ENCODE results near the gene MTA1.

The MTA1 gene

GRCh38 chr14:105378873-105379685 is 40.5 kb upstream of the MTA1 start:
- no peak for TF ChIP-seq CTCF (conservative IDR thresholded peaks at IDR 0.05; ENCODE audit: low read depth)
- CTCF ChIA-PET = no interaction called here
- DNase-seq (ENCODE audit: low spot score) = no peak
- POLR2A ChIA-PET (ENCODE audit: low non-redundant PET) = interaction anchor here (0.6 kb wide), 1 partner anchor 16 kb away, joined by 3 read pairs; no protein-coding TSS in a partner anchor
- no peak overlapping the region for H3K27ac ChIP-seq

GRCh38 chr14:105379946-105380345 is 39.7 kb upstream of the MTA1 start:
- DNase-seq (ENCODE audit: low spot score) = no peak
- TF ChIP-seq CTCF (conservative IDR thresholded peaks at IDR 0.05; ENCODE audit: low read depth) = no peak
- POLR2A ChIA-PET (ENCODE audit: low non-redundant PET) = no interaction called here
- CTCF ChIA-PET = no interaction called here
- no peak overlapping the region for H3K27ac ChIP-seq

- no peak for DNase-seq (ENCODE audit: low spot score)
- H3K27ac ChIP-seq = no peak overlapping the region
- ChIA-PET POLR2A (ENCODE audit: low non-redundant PET) (no interaction called here), CTCF (interaction anchor here (1.3 kb wide), 1 partner anchor 109 kb away, joined by 4 read pairs; no protein-coding TSS in a partner anchor)
- TF ChIP-seq CTCF (conservative IDR thresholded peaks at IDR 0.05; ENCODE audit: low read depth) = no peak
These were observed 38.9 kb upstream of the MTA1 start for GRCh38 chr14:105380756-105381155.

GRCh38 chr14:105381446-105382342 is 37.9 kb upstream of the MTA1 start:
- no peak for TF ChIP-seq CTCF (conservative IDR thresholded peaks at IDR 0.05; ENCODE audit: low read depth)
- POLR2A ChIA-PET (ENCODE audit: low non-redundant PET) = no interaction called here
- no peak for DNase-seq (ENCODE audit: low spot score)
- no peak overlapping the region for H3K27ac ChIP-seq
- CTCF ChIA-PET = interaction anchor here (1.3 kb wide), 1 partner anchor 109 kb away, joined by 4 read pairs; no protein-coding TSS in a partner anchor

- H3K27ac ChIP-seq = peak overlapping the region; percentile 11; the same call in 1 of the 2 replicates
- ChIA-PET CTCF (no interaction called here), POLR2A (ENCODE audit: low non-redundant PET) (no interaction called here)
- no peak for TF ChIP-seq CTCF (conservative IDR thresholded peaks at IDR 0.05; ENCODE audit: low read depth)
- DNase-seq (ENCODE audit: low spot score) = no peak
These were observed 37.1 kb upstream of the MTA1 start for GRCh38 chr14:105382343-105383082.
